H54 (cell line): ENCODE measurements around the gene TMEM258.

Experiments used
- DNase-seq: peaks from one replicate; pipeline ENCODE4 v3.0.0; 2011; ENCODE audit warnings: low spot score, mixed read lengths; ENCODE audit not compliant: insufficient read length
- FAIRE-seq: peaks from 3 replicates; lab custom pipeline; 2011; peaks lifted over from hg19 to GRCh38; lab: Jason Lieb, UNC
- POLR2A ChIP-seq: IDR thresholded peaks from 2 replicates; pipeline ENCODE4 v1.6.1; 2011; ENCODE audit warnings: low read depth, mild to moderate bottlenecking, low read length

TMEM258 gene

GRCh38 chr11:61747192-61747966 lies 45.0 kb downstream of the TMEM258 start:
- peak; percentile 88 for DNase-seq
- FAIRE-seq, result no peak

GRCh38 chr11:61746442-61747191 lies 45.8 kb downstream of the TMEM258 start:
- DNase-seq (no peak), FAIRE-seq (no peak)
- TF ChIP-seq POLR2A, result no peak

More at GRCh38 chr11:61747192-61747966, 45.0 kb downstream of the TMEM258 start:
- TF ChIP-seq POLR2A, result no peak

- no peak for TF ChIP-seq POLR2A
- DNase-seq (no peak), FAIRE-seq (no peak)
Observed at GRCh38 chr11:61745781-61746441, 46.5 kb downstream of the TMEM258 start.

- FAIRE-seq (no peak), DNase-seq (no peak)
- no peak for TF ChIP-seq POLR2A
Observed at GRCh38 chr11:61744609-61745156, 47.7 kb downstream of the TMEM258 start.

GRCh38 chr11:61744181-61744580 lies 48.2 kb downstream of the TMEM258 start:
- FAIRE-seq (no peak), DNase-seq (no peak)
- no peak for TF ChIP-seq POLR2A

- no peak for TF ChIP-seq POLR2A
- DNase-seq (no peak), FAIRE-seq (no peak)
Observed at GRCh38 chr11:61743486-61744095, 48.8 kb downstream of the TMEM258 start.

- DNase-seq (no peak), FAIRE-seq (no peak)
- no peak for TF ChIP-seq POLR2A
Observed at GRCh38 chr11:61742391-61742790, 50.0 kb downstream of the TMEM258 start.

- no peak for FAIRE-seq
- TF ChIP-seq POLR2A, result no peak
- no peak for DNase-seq
Observed at GRCh38 chr11:61739966-61740365, 52.4 kb downstream of the TMEM258 start.

- FAIRE-seq (no peak), DNase-seq (no peak)
- TF ChIP-seq POLR2A, result no peak
Observed at GRCh38 chr11:61739413-61739812, 53.0 kb downstream of the TMEM258 start.
